ENCODE results near the gene GNLY.
"Not testable (repeated sequence)": the region's sequence is repeated elsewhere in the genome, so short reads cannot be mapped to it uniquely, and the experiment has no call there.

The GNLY gene

DNA sequence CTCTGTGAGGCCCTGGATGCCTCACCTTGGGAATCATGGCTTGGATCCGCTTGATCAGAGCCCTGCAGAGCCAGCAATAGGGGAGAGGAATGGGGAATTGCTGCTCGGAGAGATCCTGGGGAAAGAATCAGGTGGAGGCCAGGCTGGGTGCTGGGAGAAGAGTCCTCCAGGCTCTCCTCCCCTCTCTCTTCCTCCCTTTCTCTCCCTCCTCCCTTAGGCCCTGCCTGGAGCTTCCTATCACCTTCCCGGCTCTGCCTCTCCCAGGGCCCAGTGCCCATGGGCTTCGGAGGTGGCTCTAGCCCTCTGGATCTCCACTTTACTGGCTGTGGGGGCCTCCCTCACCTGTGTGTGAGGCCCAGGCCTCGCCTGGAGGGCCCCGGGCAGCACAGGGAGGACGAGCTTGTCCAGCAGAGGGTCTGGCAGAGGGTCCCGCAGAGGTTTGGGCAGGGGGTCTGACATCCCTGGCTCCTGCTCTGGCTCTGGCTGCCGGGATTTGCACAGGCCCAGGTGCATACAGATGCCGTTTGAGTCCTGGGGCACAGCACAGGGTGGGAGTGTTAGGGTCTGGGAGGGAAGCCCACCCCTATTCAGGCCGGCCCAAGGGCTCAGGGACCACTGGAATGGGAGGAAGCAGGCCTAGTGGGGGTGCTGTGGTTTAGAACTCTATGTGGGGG, 28.8 kb upstream of the GNLY start:
- DNase-seq (ENCODE audit: low read depth), result no peak

DNA sequence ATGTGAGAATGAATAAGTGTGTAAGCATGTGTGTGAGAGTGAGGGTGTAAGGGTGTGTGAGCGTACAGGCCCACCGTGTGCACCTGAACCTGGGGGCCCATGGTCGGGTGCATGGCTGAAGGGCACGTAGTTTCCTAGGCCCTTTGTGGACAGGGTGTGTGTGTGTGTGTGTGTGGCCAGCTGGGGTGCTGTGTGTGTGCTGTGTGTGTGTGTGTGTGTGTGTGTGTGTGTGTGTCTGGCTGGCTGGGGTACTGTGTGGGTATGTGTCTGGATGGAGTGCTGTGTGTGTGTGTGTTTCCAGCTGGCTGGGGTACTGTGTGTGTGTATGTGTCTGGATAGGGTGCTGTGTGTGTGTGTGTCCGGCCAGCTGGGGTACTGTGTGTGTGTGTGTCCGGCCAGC, 28.1 kb upstream of the GNLY start:
- no peak for DNase-seq (ENCODE audit: low read depth)

DNA sequence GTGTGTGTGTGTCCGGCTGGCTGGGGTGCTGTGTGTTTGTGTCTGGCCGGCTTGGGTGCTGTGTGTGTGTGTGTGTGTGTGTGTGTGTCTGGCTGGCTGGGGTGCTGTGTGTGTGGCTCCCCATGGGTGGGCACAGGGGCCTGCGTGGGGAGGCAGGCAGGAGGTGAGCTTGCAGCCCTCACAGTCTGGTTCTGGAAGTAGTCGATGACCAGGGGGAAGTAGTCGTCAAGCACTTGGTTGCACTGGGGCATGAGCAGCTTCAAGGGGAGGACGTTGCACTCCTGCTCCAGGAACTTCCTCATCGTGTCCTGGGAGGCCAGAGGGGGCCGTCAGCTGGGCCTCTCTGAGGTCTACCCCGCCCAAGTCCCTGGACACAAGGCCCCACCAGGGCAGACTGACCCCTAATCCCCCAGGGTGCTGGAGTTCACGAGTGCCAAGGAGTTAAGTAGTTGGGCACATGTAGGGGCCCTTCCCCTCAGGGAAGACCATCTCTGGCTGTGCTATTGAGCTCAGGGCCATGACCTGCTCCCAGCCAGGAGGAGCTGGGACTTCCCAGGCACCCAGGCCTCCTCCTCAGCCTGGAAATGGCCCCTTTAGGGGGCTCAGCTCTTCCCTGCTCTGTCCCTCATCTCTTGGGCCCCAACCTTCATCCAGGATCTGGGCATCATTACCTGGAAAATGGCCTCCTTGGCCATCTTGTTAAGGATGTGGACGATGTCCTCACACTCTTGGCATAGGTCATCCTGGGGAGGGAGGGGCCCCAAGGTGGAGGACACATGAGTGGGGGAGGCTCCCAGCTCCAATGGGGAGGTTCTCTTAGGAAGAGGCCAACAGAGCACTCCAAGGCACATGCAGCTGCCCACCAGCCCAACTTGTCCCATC, 27.5 kb upstream of the GNLY start:
- DNase-seq (ENCODE audit: low read depth), result peak; percentile 48

DNA sequence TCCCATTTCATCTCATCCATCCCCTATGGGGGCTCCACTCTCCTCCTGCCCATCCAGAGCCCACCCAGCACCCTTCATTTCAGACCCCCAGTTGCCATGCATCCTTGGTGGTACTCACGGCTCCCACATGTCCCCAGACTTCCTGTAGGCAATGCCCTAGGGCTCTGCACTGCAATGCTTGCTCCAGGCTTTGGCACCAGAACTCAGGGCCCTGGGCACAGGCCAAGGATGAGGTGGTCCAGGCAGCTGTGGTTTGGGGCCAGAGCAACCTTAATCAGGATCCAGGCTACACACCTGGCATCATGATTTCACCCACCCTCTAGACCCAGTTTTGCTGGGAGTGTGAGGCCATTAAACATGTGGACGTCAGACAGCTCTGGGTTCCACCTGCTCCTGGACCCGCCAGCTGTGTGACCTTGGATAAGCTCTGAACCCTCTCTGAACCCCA, 26.6 kb upstream of the GNLY start:
- no peak for DNase-seq (ENCODE audit: low read depth)

DNA sequence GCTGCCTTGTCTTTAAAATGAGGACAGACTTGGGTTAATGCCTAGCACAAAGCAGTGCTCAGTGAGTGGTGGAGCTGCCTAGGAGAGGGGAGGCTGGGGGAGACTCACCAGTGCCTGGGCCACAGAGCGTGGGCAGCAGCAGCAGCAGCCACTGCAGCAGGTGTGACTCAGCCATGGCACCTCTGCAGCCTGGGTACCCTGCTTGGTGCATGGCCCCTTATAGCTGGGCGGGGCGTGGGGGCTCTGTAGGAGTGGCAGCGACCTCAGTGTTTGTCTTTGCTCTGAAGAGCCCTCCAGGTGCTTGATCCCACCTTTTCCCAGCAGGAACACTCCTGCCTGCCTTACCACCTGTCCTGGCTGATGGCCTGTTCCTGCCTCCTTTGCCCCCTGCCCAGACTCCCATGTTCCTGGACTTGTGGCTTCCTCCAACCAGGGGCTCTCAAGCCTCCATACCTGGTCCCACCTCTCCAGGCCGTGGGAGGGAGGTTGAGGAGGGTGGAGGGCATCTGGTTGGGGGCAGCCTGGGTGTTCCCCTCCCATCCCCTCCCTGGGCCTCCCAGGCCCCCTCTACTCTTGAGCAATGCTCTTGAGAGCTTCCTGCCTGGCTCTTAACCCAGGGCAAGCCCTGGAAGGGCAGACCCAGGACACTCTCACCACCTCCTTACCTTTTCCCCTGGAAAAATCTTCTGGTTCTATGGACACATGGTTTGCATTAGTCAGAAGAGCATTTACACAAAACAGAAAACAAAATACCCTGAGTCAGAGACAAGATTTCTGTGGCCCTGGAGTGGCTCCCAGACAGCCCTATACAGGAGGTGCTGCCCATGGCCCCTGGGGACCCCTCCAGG, 25.9 kb upstream of the GNLY start, which contains the start of gene SFTPB:
TSS of gene SFTPB (minus strand) at position 191 of the 848 bp plus-strand sequence. CDS start at position 175, 16 bp downstream.
- no peak for DNase-seq (ENCODE audit: low read depth)

DNA sequence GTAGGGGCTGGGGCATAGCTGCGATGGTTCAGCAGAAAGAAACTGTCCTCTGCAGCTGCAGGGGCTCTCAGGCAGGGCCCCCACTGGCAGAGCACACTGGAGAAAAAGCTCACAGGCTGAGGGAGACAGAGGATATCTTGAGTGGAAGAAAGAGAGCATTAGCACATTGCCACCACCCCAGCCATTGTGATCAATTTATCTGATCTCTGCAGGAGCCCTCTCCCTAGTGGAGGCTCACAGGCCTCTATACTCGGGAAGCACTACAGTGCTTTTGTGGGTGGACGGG, 25.4 kb upstream of the GNLY start:
- DNase-seq (ENCODE audit: low read depth), result no peak

DNA sequence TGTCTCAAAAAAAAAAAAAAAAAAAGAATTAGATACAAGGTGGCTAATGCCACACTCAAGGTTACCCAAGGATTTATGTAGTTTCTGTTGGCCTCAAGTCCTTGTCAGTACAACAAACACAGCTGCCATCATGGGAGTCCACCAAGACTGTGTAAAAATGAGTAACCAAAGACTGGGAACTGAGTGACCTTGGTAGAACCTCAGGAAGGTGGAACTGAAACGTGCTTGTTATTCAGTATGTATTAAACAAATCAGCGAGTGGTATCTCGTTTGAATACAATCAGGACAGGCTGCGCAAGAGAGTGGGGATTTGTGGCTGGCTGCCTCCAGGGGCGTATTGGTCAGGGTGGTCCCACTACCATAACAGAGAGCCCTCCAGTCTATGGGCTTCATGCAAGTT, 24.6 kb upstream of the GNLY start:
- no peak for DNase-seq (ENCODE audit: low read depth)

DNA sequence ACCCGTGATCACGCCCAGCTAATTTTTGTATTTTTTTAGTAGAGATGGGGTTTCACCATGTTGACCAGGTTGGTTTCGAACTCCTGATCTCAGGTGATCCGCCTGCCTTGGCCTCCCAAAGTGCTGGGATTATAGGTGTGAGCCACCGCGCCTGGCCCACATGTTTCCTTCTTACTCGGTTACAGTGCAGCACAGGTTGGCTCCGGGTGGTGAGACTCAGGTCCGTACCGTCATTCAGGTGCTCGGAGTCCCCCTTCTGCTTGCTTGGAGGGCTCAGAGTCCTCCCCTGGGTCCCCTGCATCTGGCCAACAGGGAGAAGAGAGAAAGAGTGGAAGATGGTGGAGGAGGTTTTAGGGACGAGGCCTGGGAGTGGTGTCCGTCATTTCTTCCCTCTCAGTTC, 23.7 kb upstream of the GNLY start:
- not testable (repeated sequence) for DNase-seq (ENCODE audit: low read depth)

DNA sequence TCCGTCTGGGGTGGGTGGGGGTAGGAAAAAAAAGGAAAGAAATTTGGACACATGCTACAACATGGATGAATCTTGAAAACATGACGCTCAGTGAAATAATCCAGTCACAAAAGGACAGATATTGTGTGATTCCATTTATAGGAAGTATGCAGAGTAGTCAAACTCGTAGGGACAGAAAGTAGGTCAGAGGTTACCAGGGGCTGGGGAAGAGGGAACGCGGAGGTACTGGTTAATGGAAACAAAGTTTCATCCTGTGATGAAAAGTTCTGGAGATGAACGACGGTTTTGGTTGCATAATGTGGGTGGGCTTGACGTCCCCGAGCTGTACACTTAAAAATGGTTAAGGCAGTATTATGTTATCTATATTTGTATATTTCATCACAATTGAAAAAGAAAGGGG, 21.7 kb upstream of the GNLY start:
- DNase-seq (ENCODE audit: low read depth), result no peak

DNA sequence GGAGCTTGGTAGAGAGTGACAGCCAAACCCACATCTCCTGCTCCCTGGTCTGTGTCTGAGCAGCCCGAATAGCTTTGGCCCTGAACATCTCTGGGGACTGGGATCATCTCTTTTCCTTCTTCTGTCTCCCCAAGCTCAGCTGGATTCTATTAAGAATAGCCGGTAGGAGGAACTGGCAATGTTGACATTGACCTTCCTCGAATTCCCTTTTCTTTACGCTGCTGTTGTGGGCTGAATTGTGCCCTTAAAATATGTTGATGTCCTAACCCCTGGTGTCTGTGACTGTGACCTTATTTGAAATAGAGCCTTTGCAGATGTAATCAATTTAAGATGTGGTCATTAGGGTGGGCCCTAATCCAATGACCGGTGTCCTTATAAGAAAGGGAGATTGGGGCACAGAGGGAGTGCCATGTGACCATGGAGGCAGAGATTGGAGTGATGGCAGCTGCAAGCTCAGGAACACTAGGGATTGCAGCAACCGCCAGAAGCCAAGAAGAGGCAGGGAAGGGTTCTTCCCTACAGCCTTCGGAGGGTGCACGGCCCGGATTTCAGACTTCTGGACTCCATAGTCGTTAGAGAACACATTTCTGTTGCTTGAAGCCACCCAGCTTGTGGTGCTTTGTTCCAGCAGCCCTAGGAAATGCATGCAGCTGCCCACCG, 20.3 kb upstream of the GNLY start:
- DNase-seq (ENCODE audit: low read depth), result no peak

DNA sequence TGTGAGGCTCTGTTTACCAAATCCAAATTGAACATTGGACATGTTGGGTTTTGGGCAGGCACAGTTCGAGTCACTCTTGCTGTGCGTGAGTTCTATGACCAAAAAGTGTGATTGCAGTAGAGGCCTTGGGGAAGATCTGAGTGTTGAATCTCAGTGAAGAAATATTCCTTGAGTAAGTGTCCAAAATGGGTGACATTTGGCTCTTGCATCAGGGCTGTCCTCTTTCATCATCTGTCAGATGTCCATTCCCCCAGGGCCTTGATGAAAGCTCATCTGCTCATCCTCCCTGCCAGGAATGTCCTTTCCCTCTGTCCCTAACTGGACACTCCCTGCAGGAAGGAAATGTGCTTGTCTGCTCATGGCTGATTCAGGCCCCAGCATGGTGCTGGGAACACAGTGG, 19.7 kb upstream of the GNLY start:
- no peak for DNase-seq (ENCODE audit: low read depth)

DNA sequence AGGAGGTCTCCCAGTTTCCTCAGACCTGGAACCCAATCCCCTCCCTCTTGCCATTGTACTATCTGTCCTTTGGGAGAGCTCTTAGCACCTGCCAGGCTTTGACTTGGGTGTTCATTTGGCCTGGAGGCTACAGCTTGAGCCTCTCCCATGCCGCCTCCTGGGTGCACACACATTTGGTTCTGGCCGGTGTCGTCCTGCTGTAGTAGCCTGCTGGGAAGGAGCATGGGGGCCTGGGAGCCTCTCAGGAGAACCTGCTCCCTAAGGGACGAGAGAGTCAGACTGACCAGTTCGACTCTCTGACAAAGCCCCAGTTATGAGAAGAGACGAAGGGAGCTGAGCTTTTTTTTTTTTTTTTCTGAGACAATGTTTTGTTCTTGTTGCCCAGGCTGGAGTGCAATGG, 18.7 kb upstream of the GNLY start:
- DNase-seq (ENCODE audit: low read depth), result no peak

DNA sequence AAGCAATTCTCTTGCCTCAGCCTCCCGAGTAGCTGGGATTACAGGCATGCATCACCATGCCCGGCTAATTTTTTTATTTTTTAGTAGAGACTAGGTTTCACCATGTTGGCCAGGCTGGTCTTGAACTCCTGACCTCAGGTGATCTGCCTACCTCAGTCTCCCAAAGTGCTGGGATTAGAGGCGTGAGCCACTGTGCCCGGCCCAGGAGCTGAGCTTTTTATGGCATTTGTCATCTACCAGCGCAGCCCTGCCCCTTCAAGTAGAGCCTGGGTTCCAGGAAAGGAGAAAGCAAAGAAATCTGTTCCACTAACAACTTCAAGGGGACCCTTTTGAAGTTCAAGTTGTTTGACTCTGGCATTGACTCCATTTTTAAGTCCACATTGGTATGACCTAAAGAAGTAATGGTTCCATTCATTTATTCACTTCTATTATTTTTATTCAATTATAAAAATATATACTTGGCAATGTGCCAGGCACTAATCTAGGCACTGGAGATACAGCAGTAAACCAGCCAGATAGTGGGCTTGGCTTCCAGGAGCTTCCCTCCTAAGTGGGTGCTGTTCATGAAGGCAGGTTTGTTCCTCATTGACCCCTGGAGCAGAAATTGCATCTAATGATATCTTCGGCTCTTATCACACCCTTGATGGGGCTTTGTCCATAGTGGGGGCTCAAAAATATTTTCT, 18.2 kb upstream of the GNLY start:
- no peak for DNase-seq (ENCODE audit: low read depth)

DNA sequence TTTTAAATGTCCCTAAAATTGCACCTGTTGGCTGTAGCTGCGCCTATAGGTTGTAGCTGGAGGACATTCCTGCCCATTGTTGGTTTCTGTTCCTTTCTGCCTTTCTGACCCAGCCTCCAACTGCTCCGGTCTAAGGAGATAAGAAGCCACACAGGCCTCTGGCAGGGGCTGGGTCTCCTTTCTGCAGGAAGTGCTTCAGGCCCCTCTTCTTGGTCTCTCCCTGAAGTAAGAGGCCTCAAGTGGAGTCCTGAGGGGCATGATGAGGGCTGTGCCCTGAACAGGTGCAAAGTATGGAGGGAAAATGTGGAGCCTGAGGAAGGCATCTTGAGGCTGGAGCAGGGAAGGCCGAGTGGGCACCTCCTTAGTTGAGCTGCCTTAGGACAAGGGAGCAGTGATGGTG, 15.8 kb upstream of the GNLY start:
- DNase-seq (ENCODE audit: low read depth), result peak; percentile 68

DNA sequence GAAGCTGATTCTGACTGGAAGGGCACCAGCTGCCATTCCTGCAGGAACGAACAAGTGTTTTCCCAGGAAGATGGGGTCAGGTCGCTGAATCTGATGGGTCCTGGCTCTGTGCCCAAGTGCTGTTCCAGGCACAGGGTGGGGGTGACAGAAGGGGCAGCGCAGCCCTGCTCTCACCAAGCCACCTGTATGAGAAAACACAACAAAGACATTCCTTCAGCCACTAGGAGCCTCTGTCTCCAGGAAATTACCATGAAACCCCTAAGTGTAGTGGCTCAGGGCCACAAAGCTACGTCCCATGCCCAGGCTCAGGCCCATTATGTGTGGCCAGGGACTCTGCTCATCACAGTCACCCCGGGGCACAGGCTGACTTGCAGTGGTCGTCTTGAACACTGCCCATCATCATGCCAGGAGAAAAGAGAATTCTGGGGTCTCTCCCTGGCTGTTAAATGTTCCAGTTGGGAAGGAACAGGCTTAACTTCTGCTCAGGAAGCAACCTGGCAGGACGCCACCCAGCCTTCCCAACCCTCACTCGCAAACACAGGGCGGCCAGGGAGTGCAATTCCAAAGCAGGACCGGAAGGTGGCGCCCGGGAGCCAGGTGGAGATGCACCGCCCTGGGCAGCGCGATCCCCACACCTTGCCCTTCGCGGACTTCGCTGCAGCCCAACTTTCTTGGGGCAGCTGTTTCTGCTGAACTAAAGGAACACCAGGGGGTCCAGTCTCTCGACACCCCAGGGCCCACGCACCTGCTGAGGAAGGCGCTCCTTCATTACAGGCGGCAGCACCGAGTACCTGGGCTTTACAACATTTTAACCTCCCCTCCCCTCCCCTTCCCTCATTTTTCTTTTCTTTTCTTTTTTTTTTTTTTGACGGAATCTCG, 15.1 kb upstream of the GNLY start:
- DNase-seq (ENCODE audit: low read depth), result peak; percentile 47

DNA sequence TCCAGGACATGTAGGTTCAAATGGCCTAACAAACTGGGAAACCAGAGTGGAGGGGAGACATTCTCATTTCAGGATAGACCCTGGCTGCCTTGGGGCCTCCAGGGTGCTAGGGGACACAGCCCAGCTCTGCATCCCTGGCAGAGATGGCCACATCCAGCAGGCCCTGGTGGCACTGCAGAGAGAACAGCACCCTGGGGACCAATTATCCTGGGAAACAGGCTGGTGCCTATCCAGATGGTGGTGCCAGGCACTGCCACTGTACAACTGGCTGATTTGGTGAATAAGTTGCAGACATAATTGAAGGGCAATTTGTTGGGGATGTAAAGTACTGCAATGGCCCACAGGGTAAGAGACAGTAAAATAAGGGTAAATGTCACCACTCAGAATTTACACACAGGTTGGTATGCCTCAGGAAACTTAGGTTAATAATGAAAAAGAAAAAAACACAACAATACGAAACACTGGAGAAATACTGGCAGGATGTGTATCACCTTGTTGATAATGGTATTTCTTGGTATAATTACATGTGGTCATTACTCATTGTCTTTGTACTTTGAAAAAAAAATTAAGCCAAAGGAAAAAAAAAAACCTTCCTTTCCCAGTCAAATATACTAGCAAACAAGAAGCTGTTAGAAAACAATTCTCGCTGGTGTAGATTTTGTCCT, 13.3 kb upstream of the GNLY start:
- DNase-seq (ENCODE audit: low read depth), result no peak

DNA sequence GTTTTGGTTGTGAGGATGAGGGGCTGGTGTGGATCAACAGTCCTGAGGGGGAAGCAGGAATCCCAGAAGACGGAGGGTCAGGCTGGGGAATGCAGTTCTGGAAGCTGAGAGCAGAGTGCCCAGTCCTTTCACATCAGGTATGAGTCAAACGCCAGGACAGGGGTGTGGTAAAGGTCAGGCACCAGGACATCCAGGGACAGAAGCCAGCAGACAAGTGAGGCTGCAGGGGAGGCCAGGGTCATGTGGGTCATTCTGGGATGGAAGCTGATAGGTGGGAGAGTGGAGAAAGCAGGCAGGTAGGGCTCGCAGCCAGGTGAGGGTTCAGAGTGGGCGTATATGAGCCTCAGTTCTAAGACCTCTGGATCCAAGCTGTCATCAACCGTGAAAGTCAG, 12.8 kb upstream of the GNLY start:
- no peak for DNase-seq (ENCODE audit: low read depth)

DNA sequence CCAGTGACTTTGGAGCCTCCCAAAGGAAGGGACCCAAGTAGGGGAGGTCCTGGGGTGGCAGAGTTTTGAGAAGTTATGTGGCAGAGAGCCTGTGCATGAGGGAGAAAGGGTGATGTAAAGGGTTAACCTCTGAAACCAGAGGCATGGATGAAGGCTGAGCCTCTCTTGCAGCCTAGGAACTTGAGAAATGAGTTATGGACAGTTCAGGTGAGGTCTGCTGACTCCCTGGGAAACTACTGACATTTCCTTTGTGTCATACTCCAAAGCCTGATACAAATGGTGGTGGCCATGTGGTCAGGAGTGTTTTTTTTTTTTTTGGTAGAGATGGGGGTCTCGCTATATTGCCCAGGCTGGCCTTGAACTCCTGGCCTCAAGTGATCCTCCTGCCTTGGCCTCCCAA, 12.4 kb upstream of the GNLY start:
- no peak for DNase-seq (ENCODE audit: low read depth)

DNA sequence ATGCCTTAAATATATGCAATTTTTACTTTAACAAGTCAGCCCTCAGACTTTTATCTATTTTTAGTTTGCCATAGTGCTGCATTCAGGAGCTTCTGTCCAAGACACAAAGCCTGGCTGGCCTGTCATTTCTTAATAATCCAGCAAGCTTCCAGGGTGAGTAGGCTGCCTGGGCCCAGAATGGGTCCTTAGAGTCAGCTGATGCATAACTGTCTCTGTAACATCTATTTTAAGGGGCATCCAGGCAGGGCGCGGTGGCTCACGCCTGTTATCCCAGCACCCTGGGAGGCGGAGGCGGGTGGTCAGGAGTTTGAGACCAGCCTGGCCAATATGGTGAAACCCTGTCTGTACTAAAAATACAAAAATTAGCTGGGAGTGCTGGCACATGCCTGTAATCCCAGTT, 11.8 kb upstream of the GNLY start:
- no peak for DNase-seq (ENCODE audit: low read depth)

DNA sequence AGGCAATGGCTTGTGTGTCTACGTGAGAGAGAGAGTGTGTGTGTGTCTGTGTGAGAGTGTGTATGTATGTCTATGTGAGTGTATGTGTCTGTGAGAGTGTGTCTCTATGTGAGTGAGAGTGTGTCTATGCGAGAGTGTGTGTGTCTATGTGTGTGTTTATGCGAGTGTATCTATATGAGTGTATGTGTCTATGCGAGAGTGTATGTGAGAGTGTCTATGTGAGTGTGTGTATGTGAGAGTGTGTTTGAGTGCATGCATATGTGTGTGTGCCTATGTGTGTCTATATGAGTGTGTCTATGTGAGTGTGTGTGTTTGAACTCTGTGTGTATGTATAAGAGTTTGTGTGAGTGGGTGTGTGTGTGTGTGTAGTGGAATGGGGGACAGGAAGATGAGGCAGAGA, 9.8 kb upstream of the GNLY start:
- no peak for DNase-seq (ENCODE audit: low read depth)

All from CMK (cell line).